ENCODE measurements around the gene TGFBR3.

DNA sequence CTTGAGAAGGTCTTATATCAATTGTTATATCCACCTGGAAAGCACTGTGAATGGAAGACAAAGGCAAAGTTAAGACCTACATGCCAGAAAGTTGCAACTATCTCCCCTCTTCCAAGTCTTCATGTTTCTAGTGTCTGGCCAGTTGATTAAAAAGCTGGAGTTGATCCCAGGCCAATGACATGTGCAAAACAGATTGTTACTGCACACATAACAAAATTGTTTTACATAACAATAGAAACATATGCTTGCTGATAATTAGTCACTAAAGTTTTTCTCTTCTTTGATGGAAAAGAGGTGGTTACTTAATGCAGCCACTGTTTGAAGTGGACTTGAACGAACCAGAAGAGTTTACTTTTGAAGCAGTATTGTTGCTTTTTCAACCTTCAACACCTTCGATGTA, 158.2 kb downstream of the TGFBR3 start:
- TF ChIP-seq, protein P1, sequence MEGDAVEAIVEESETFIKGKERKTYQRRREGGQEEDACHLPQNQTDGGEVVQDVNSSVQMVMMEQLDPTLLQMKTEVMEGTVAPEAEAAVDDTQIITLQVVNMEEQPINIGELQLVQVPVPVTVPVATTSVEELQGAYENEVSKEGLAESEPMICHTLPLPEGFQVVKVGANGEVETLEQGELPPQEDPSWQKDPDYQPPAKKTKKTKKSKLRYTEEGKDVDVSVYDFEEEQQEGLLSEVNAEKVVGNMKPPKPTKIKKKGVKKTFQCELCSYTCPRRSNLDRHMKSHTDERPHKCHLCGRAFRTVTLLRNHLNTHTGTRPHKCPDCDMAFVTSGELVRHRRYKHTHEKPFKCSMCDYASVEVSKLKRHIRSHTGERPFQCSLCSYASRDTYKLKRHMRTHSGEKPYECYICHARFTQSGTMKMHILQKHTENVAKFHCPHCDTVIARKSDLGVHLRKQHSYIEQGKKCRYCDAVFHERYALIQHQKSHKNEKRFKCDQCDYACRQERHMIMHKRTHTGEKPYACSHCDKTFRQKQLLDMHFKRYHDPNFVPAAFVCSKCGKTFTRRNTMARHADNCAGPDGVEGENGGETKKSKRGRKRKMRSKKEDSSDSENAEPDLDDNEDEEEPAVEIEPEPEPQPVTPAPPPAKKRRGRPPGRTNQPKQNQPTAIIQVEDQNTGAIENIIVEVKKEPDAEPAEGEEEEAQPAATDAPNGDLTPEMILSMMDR (IDR thresholded peaks at IDR 0.05), result no peak
- TF ChIP-seq POLR2AphosphoS5 (IDR thresholded peaks at IDR 0.05) (no peak), POLR2A (IDR thresholded peaks at IDR 0.05) (no peak), EP300 (IDR thresholded peaks at IDR 0.05) (no peak)

Data from stomach (tissue), 4 donors.